NCI-H748 (cell line): ENCODE results near the gene NCAPG2.

Experiments used
- DNase-seq: peaks from one replicate; lab custom pipeline; 2025; ENCODE audit not compliant: unreplicated experiment; lab: John Stamatoyannopoulos, UW

Gene NCAPG2

GRCh38 chr7:158735935-158736334 lies 31.3 kb upstream of the NCAPG2 start:
- no peak for DNase-seq

GRCh38 chr7:158734861-158735260 lies 30.3 kb upstream of the NCAPG2 start:
- DNase-seq: no peak

- DNase-seq: no peak
Measured at GRCh38 chr7:158733775-158734494, 29.3 kb upstream of the NCAPG2 start.

- DNase-seq: no peak
Measured at GRCh38 chr7:158733220-158733519, 28.6 kb upstream of the NCAPG2 start.

GRCh38 chr7:158732494-158733219 lies 28.1 kb upstream of the NCAPG2 start:
- DNase-seq: no peak

GRCh38 chr7:158731761-158732160 lies 27.2 kb upstream of the NCAPG2 start:
- no peak for DNase-seq

- DNase-seq: no peak
Measured at GRCh38 chr7:158730383-158731346, 26.1 kb upstream of the NCAPG2 start.

GRCh38 chr7:158729646-158730382 lies 25.2 kb upstream of the NCAPG2 start:
- DNase-seq: no peak

- no peak for DNase-seq
Measured at GRCh38 chr7:158728911-158729645, 24.5 kb upstream of the NCAPG2 start.

- no peak for DNase-seq
Measured at GRCh38 chr7:158727690-158728089, 23.1 kb upstream of the NCAPG2 start.

GRCh38 chr7:158726277-158726807 lies 21.7 kb upstream of the NCAPG2 start:
- DNase-seq: no peak

- DNase-seq: no peak
Measured at GRCh38 chr7:158725506-158725800, 20.8 kb upstream of the NCAPG2 start.

GRCh38 chr7:158724658-158725505 lies 20.3 kb upstream of the NCAPG2 start:
- DNase-seq: no peak

- no peak for DNase-seq
Measured at GRCh38 chr7:158723714-158724385, 19.2 kb upstream of the NCAPG2 start.

- DNase-seq: no peak
Measured at GRCh38 chr7:158723266-158723665, 18.7 kb upstream of the NCAPG2 start.

- no peak for DNase-seq
Measured at GRCh38 chr7:158722574-158723237, 18.1 kb upstream of the NCAPG2 start.

- DNase-seq: no peak
Measured at GRCh38 chr7:158720112-158720511, 15.5 kb upstream of the NCAPG2 start.

- no peak for DNase-seq
Measured at GRCh38 chr7:158716802-158717201, 12.2 kb upstream of the NCAPG2 start.
